PC-3 (cell line): ENCODE results near the gene CRYGN. TPM values are rescaled to one million over a fixed set of nuclear protein-coding genes. Genes with fewer than 3 reads are reported as not detected.

Experiments used
- ATAC-seq: fragments of 200-7000 bp; cut with Tn5 transposase; 2 replicates; pipeline ENCODE4 v1.9.1; 2020; ENCODE audit warnings: mild to moderate bottlenecking, moderate library complexity
- BruUV-seq: library from RNA; stranded (reverse); fragments of 400-500 nt; replicated peaks from 2 replicates; lab custom pipeline; 2021; lab: Mats Ljungman, UMichigan
- CTCF ChIA-PET: fragments of 300-600 bp; sonication (Branson Sonifier 250); formaldehyde crosslinking; loops from one replicate; lab custom pipeline; 2022; ENCODE audit warnings: antibody characterized with exemption; lab: Charles Lee
- POLR2A ChIA-PET: fragments of 300-600 bp; sonication (Branson Sonifier 250); formaldehyde crosslinking; loops from one replicate; lab custom pipeline; 2022; ENCODE audit warnings: antibody characterized with exemption; ENCODE audit not compliant: unreplicated experiment; lab: Charles Lee
- DNase-seq: peaks from one replicate; pipeline ENCODE4 v3.0.0-alpha.2; 2015
- H2AFZ ChIP-seq: fragments of 300-600 bp; sonication (generic); 2 replicates; pipeline ENCODE4 v1.6.0; 2016; ENCODE audit warnings: antibody characterized with exemption, low read length
- H3F3A ChIP-seq: fragments of 300-600 bp; sonication (generic); one replicate; pipeline ENCODE4 v1.6.0; 2017; ENCODE audit warnings: antibody characterized with exemption, low read length, control low read depth, mild to moderate bottlenecking; ENCODE audit not compliant: unreplicated experiment
- H3K27ac ChIP-seq: fragments of 300-600 bp; sonication (generic); 2 replicates; pipeline ENCODE4 v1.5.1; 2016; ENCODE audit warnings: mild to moderate bottlenecking, low read length
- H3K27me3 ChIP-seq: fragments of 300-600 bp; sonication (generic); 2 replicates; pipeline ENCODE4 v1.6.1; 2016; ENCODE audit warnings: low read length, mixed read lengths
- H3K36me3 ChIP-seq: fragments of 300-600 bp; sonication (generic); 2 replicates; pipeline ENCODE4 v1.6.1; 2016; ENCODE audit warnings: low read depth, mixed run types, low read length, mixed read lengths
- H3K4me1 ChIP-seq: fragments of 300-600 bp; sonication (generic); 2 replicates; pipeline ENCODE4 v1.5.1; 2016; ENCODE audit warnings: low read length; ENCODE audit not compliant: insufficient read depth
- H3K4me2 ChIP-seq: fragments of 300-600 bp; sonication (generic); 2 replicates; pipeline ENCODE4 v1.6.0; 2016; ENCODE audit warnings: low read length
- H3K4me3 ChIP-seq: fragments of 300-600 bp; sonication (generic); 2 replicates; pipeline ENCODE4 v1.5.1; 2016; ENCODE audit warnings: mild to moderate bottlenecking, low read length, mixed read lengths
- H3K79me2 ChIP-seq: fragments of 300-600 bp; sonication (generic); 2 replicates; pipeline ENCODE4 v1.6.1; 2017; ENCODE audit warnings: low read length, mixed read lengths
- H3K9ac ChIP-seq: fragments of 300-600 bp; sonication (generic); 2 replicates; pipeline ENCODE4 v1.6.0; 2016; ENCODE audit warnings: mild to moderate bottlenecking, low read length
- H3K9me2 ChIP-seq: fragments of 300-600 bp; sonication (generic); replicated peaks from 2 replicates; pipeline ENCODE4 v1.6.1; 2016; ENCODE audit warnings: mixed run types, low read length, mixed read lengths
- H3K9me3 ChIP-seq: fragments of 300-600 bp; sonication (generic); 2 replicates; pipeline ENCODE4 v1.6.1; 2016; ENCODE audit warnings: low read length, mixed read lengths
- H4K20me1 ChIP-seq: fragments of 300-600 bp; sonication (generic); 2 replicates; pipeline ENCODE4 v1.6.1; 2016; ENCODE audit warnings: low read length, mixed read lengths
- CTCF ChIP-seq: fragments of 300-600 bp; sonication (generic); conservative IDR thresholded peaks from 2 replicates; pipeline ENCODE4 v1.5.1; 2017; ENCODE audit warnings: antibody characterized with exemption, low read depth, mild to moderate bottlenecking, low read length
- EZH2 ChIP-seq: fragments of 300-600 bp; sonication (generic); IDR thresholded peaks from one replicate; pipeline ENCODE4 v1.6.1; 2017; ENCODE audit warnings: antibody characterized with exemption, mild to moderate bottlenecking, low read length; ENCODE audit not compliant: unreplicated experiment
- EZH2phosphoT487 ChIP-seq: fragments of 300-600 bp; sonication (generic); IDR thresholded peaks from 2 replicates; pipeline ENCODE4 v1.6.1; 2018; ENCODE audit warnings: mild to moderate bottlenecking, antibody characterized with exemption, low read length, borderline replicate concordance
- intact Hi-C: fragments of 100-400 bp; cut with micrococcal nuclease; formaldehyde crosslinking; loops from 2 replicates; pipeline ENCODE4 v1.9.0; 2023
- total RNA-seq: library from RNA; depleted of rRNA; stranded (reverse); fragments of >200 nt; gene quantifications from 2 replicates; pipeline ENCODE4 v1.2.3, GENCODE V29; 2014

The CRYGN gene
- total RNA-seq, 1 experiment from 2014 or later = 0.11 TPM

GRCh38 chr7:151411551-151411950 is 28.4 kb downstream of the CRYGN start:
- H3K36me3 ChIP-seq = no peaks in the 10 kb centered on the region
- no peak for ATAC-seq
- no TSS peak for BruUV-seq
- CTCF ChIA-PET = interaction anchor here (0.6 kb wide), 1 partner anchor 381 kb away, joined by 3 read pairs; no protein-coding TSS in a partner anchor
- H2AFZ ChIP-seq = no peak overlapping the region
- no peaks in the 10 kb centered on the region for H3F3A ChIP-seq
- no peak overlapping the region for H3K9ac ChIP-seq
- intact Hi-C loops = no loop called here
- POLR2A ChIA-PET = no interaction called here
- no peak for TF ChIP-seq CTCF
- TF ChIP-seq EZH2 = no peak
- no peak for TF ChIP-seq EZH2phosphoT487
- no peak for DNase-seq
- H3K9me2 ChIP-seq = no peaks in the 10 kb centered on the region
- H4K20me1 ChIP-seq = no peaks in the 10 kb centered on the region
- no peaks in the 10 kb centered on the region for H3K9me3 ChIP-seq
- no peak overlapping the region for H3K27ac ChIP-seq
- H3K4me1 ChIP-seq = no peaks in the 10 kb centered on the region
- H3K4me3 ChIP-seq = no peak overlapping the region
- H3K4me2 ChIP-seq = no peak overlapping the region
- peaks cover 19% of the 10 kb centered on the region for H3K27me3 ChIP-seq
- H3K79me2 ChIP-seq = no peaks in the 10 kb centered on the region

- intact Hi-C loops = no loop called here
- H4K20me1 ChIP-seq = no peaks in the 10 kb centered on the region
- no peak overlapping the region for H3K9ac ChIP-seq
- H3K36me3 ChIP-seq = no peaks in the 10 kb centered on the region
- H3K4me2 ChIP-seq = no peak overlapping the region
- no peaks in the 10 kb centered on the region for H3K9me3 ChIP-seq
- TF ChIP-seq EZH2phosphoT487 (no peak), CTCF (no peak), EZH2 (no peak)
- peaks cover 19% of the 10 kb centered on the region for H3K27me3 ChIP-seq
- H3K79me2 ChIP-seq = no peaks in the 10 kb centered on the region
- POLR2A ChIA-PET = no interaction called here
- CTCF ChIA-PET = no interaction called here
- no peaks in the 10 kb centered on the region for H3K4me1 ChIP-seq
- no peak overlapping the region for H3K27ac ChIP-seq
- H2AFZ ChIP-seq = no peak overlapping the region
- H3K4me3 ChIP-seq = no peak overlapping the region
- no peaks in the 10 kb centered on the region for H3F3A ChIP-seq
- DNase-seq (no peak), ATAC-seq (no peak)
- BruUV-seq = no TSS peak
- H3K9me2 ChIP-seq = no peaks in the 10 kb centered on the region
These were observed 29.2 kb downstream of the CRYGN start for GRCh38 chr7:151410405-151411390.
